ENCODE measurements around the gene LENG9.

The LENG9 gene

DNA sequence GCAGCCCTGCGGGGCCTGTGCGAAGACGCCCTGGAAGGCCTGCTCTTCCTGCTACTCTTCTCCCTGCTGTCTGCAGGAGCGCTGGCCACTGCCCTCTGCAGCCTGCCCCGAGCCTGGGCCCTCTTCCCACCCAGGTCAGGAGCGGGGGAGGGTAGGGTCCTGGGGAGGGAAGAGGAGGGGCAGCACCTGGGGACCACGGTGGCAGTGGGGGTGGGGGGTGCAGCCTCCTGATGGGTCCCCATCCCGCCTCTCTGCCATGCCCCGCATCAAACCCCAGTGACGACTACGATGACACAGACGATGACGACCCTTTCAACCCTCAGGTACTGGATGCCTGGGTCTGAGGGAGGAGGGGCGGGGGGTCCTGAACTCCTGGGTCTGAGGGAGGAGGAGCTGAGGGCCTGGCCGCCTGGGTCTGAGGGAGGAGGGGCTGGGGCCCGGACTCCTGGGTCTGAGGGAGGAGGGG lies 28.0 kb downstream of the LENG9 start:
- no peak for DNase-seq

DNA sequence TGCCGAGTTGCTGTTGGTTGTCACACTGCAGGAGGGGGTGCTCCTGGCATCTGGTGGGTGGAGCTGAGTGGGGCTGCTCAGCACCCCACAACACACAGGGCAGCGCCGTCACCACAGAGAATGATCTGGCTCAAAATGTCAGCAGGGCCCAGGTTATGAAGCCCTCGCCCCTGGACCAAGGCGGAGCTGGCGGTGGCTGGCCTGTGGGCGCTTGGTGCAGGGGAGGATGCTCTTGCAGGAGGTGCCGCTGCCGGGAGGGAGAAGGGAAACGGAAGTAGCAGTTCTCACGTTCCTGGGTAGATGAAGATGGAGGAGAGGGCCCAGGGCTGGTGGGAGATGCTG lies 28.7 kb downstream of the LENG9 start:
- no peak for DNase-seq

DNA sequence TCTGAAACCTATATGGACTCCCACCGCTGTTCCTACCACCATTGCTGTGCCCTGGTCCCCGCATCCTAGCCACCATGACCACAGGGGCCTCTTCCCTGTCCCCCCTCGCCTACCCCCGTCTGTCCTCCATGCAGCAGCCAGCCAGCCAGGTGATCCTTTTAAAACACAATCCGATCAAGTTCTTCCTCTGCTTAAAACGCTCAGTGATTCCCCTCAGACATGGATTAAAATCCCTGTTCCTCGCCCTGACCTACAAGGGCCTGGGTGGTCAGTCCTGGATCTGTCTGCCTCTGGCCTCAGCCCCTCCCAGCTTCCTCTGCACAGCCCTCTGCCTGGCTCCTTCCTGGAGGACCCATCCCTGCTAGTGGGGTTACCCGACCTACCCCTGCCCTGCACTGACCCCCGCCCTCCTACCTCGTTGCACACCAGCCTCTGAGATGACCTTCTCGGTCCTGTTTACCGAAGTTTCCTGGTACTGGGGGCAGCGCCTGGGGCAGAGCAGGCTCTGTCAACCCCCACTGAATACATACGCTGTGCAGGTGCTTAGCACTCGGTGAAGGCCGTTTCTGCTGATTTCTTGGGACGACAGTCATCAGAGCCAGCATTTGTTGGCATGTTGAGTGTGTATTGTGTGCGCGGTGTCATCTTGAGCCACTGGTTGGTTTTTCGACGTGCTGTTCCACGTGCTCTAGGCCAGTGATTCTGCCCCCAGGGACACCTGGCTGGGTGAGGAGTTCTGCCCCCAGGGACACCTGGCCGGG lies 29.3 kb downstream of the LENG9 start:
- DNase-seq = no peak

DNA sequence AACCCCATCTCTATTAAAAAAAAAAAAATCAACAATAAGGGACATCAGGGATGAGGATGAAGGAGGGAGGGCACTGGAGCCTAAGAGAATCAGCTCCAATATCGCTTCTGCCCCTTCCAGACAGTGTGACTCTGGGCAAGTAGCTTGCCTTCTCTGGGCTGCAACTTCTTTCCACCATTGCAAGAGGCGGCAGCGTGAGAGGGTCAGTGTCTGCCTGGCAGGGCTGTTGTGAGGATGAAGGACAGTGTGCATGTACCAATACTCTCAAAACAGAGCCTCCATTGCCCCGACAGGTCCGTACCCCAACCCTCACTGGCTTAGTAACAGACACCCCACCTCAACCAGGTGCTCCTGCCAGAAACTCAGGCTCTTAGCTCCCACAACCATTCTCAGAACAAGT lies 29.9 kb downstream of the LENG9 start:
- DNase-seq = no peak

DNA sequence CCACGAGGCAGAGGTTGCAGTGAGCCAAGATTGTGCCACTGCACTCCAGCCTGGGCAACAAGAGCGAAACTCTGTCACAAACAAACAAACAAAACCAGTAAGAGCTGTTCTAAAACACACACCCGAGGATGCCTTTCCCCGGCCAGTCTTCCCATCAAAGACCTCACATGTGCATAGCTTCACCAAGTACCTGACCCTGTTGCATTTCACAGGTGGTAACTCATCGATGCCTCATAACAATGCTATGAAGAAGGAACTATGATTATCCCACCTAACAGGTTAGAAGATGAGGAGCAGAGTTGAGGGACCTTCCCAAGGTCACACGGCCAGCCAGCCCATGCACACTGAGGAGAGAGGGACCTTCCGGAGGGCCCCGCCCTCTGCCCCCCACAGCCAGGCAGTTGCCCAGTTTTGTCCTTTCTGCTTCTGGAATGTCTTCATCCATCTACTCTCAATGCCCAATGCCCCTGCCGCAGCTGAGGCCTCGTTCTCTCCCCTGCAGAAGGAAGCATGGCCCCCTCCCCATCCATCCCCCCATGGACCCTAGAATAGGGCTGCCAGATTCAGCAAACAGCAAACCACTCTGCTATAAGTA lies 31.3 kb downstream of the LENG9 start:
- no peak for DNase-seq

DNA sequence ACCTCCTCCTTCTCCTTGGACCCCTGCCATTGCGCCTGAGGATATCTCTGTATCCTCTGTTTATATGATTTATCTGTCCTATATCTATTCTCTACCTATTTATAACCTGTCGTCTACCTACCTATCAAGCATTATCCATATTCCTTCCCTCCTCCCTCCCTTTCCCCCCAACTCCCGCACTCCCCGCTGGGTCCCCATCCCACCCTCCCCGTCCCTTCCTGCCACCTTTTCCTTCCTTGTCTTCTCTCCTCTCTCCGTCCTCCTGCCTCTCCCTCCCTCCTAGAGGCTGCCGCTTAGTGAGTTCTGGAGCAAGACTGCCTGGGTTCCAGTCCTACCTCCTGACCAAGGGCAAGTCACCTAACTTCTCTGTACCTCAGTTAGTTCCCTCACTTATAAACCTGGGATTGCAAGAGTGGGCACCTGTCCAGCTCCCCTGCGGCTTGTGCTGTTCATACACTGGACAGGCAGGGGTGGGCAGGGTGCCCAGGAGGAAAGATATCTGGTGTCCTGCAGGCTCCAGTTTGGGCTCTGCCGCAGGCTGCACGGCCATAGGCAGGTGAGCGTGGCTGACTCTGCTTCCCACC lies 32.2 kb downstream of the LENG9 start:
- DNase-seq = no peak

DNA sequence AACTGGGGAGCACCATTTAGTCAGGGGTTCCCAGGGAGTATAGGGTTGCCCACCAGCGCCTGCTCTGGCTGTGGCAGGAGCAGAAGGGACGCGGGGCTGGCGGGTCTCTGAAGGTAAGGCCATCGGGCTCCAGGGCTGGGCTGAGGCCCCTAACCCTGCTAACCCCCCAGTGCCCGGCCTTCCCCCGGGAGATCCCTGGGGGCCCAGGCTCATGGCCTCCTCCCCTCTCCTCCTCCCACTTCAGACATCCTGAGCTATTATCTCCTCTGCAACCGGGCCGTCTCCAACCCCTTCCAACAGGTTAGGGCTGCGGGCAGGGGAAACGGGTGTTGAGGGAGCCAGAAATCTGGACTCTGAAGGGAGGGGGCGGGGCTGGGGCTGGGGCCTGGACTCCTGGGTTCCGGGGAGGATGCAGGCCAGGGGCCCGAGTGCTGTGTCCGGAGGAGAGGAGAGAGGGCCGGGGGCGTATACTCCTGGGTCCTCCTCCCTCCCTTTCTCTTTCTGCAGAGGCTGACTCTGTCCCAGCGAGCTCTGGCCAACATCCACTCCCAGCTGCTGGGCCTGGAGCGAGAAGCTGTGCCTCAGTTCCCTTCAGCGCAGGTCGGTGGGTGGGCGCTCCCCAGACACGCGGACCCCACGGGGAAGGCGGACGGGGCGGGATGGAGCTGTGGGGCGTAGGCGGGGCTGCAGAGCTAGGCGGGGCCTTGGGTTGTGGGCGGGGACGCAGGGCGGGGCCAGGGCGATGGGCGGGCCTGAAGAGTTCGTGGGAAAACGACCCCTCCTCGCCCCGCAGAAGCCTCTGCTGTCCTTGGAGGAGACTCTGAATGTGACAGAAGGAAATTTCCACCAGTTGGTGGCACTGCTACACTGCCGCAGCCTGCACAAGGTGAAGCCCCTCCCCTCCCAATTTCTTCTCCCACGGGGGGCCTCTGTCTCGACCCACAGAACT lies 33.0 kb downstream of the LENG9 start:
- DNase-seq = peak; percentile 74

DNA sequence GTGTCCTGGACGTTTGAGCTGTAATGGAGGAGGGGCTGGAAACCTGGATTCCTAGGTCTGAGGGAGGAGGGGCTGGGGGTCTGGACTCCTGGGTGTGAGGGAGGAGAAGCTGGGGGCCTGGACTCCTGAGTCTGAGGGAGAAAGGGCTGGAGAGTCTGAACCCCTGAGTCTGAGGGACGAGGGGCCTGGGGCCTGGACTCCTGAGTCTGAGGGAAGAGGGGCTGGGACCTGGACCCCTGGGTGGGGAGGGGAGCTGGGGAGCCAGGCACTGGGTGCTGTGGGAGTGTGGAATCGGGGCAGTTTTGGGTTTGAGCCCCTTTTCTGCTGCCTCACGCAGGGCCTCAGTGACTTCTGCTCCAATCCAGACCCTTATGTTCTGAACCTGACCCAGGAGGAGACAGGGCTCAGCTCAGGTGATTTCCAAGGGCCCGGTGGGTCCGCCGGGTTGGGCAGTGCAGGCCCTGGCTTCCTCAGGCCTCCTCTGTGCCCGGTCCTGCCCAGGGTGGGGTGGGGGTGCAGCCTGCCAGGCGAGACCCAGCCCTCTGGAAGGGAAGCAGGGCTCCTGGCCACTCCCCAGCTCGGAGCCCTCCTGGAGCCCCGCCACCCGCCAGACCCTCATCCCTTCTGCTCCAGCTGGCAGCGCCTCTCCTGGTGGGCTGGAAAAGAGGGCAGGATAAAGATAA lies 33.9 kb downstream of the LENG9 start:
- DNase-seq = no peak

DNA sequence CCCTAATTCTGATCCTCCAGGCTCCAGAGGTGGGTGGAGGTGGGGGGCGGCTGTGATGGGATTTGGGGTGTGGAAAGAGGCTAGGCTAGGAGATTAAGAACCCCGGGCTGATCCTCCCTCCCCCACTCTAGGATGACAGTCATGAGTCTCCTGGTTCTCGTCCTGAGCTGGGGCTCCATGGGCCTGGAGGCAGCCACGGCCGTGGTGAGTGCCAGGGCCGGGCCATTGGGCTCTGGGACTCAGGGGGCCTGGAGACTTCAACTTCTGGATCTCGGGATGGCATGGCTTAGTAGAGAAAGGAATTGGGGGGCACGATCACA lies 34.4 kb downstream of the LENG9 start:
- DNase-seq = no peak

DNA sequence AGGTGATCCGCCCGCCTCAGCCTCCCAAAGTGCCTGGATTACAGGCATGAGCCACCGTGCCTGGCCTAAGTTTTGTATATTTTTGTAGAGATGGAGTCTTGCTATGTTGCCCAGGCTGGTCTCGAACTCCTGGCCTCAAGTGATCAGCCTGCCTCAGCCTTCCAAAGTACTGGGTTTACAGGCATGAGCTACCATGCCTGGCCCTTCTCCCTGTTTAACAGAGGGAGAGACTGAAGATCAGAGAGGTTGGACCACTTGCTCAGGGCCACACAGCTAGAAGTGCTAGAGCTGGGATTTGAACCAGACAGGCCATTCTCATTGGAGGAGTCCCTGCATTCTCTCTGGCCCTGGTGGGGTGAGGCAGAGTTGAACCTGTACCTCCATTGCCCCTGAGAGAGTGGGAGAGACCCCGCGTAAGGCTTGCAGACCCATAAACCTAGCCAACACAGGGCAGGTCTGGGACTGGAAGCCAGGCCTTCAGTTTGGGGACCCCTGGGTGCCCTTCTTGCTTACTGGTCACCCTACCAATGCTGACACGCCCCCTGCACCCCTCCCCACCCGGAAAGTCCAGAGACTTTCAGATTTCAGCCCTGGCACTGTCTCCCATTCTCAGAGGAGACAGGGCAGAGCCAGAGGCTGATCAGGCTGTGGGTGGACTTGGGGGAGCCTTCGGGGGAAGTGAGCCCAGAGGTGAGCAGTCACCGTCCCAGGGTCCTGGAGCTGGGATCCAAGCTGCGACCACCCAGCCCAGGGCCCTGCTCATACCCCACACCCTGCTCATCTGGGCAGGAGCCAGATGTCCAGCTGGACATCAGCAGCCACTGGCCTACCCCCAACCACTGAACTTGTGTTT lies 35.0 kb downstream of the LENG9 start:
- DNase-seq = no peak

DNA sequence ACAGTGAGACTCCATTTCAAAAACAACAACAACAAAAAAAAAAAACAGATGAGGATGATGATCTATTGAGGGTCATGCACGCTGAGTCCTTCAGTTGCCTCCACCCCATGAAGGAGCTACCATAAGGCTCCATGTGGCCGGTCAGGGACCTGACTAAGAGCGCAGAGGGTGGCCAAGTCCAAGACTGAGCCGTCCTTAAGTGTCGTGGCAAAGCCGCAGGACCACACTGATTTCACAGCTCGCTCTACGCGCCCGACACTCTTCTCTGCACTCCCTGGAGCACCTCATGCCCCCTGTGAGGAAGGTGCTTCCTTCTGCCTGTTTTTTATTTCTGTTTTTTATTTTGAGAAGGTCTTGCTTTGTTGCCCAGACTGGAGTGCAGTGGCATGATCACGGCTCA lies 36.0 kb downstream of the LENG9 start:
- DNase-seq = no peak

DNA sequence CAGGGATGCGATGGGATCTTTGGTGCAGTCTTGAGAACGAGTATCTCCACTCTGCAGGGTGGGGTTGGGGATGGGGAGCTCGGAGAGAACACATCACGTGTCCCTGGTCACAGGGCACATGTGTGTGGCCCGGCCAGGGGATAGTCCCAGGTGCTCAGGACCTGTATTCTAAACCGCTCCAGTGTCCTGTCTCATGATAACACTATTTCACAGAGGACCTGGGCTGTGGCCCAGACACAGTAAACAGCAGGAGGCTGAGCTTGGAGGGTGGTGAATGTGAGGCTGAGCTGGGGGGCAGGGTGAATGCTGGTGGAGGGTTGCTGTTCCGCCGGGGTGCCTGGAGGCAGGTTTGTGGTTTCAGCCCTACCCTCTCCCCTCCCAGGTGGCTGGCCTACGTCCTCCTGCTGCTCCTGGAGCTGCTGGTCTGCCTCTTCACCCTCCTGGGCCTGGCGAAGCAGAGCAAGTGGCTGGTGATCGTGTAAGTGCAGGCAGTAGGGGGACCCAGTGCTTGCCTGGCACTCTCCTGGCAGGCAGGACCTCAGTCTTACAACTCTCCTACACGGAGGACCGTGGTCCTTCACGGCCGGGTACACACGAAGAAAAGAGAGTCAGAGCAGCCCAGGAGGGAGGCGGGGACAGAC lies 37.2 kb downstream of the LENG9 start:
- DNase-seq = no peak

DNA sequence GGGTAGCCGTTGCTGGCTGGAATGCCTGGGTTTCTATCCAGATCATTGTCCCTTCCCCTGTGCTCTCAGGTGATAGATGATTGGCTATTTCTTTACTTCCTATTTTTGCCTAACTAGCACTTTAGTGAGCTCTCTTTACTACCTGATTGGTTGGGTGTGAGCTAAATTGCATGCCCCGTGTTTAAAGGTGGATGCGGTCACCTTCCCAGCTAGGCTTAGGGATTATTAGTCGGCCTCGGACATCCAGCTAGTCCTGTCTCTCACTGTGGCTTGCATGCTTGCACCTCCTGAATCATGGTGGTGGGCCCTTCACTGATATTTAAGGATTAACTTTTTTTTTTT lies 38.2 kb downstream of the LENG9 start:
- DNase-seq = no peak

DNA sequence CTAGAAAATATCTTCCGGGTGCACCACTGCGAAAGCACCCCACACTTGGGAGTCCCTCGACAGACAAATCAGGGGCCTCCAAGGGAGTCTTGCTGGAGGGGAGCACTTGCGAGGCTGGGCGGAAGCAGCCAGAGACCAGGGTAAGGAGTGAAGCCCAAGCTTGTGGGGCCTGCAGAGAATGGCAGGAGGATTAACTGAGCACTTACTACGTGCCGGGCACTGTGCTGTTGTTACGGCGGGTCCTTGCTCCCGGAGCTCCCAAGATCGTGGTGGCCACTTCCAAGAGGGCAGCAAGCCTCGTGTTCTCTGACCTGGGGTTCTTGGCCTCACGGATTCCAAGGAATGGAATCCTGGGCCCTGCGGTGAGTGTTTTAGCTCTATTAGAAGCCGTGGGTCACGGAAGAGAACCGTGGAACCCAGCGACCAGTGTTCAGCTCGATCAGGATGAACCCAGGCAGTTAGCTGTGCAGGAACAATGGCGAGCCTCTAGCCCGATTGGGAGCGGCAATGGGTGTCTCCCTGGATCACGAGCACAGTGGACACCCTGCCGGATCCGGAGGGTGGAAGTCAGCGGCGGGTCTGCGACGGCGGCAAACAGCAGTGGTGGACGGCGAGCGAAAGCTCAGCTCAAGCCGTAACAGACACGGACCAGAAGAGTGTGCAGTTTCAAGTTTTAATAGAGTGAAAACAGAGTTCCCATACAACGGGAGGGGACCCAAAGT lies 38.8 kb downstream of the LENG9 start:
- no peak for DNase-seq

DNA sequence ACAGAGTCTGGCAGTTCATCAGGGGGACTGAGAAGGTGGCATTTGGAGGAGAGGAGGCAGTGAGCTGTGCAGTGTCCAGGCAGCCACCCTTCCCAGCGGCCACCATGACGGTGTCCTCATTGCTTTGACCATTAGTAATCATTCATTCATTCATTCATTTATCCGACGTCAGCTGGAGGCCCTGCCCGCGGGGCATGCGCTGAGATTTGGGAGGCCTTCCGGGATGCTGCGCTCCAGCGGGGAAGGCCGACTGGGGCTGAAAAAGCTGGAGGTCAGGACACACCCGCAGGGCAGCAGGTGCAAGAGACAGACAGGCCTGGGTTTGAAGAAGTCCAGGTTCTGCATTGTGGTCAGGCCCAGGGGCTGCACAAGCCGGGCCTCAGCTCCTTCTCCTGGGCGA lies 39.4 kb downstream of the LENG9 start:
- no peak for DNase-seq

DNA sequence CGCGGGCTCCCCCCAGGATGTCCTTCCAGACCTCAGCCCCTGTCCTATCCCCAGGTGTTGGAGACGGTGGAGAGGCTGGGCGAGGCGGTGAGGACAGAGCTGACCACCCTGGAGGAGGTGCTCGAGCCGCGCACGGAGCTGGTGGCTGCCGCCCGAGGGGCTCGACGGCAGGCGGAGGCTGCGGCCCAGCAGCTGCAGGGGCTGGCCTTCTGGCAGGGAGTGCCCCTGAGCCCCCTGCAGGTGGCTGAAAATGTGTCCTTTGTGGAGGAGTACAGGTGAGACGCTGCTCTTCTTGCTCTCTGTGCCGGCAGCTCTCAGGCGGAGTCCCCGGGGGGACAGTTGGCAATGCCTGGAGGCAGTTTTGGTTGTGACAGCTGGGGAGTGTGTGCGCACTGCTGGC lies 41.4 kb downstream of the LENG9 start:
- DNase-seq = no peak

DNA sequence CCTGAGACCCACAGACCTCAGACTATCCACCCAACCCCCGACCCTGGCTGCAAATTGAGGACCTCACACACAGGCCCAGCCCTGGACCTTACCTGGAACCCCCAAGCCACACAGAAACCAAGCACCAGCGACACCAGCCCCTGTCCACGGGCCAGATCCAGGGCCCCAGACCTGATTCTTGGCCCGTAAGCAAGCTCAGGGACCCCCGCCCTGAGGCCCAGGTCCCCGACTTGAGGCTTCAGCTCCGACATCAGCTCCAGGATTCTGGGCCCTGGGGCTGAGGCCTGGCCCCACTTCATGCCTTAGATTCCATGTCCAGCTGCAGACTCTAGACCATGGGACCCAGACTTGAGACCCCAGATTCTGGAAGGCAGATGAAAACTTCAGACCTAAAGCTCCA lies 42.1 kb downstream of the LENG9 start:
- no peak for DNase-seq

DNA sequence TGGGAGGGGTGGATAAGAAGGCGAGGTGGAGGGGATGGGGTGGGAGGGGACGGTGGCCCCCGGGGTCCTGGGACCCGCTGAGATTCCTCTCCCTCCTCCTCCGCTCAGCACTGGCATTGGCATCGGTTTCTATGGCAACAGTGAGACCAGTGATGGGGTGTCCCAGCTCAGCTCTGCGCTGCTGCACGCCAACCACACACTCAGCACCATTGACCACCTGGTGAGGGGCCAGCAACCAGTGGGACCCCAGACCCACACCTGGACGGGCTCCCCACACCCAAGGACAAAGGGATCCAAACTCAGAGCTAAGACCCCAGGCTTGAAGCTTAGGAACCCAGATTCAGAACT lies 42.4 kb downstream of the LENG9 start:
- DNase-seq = no peak

DNA sequence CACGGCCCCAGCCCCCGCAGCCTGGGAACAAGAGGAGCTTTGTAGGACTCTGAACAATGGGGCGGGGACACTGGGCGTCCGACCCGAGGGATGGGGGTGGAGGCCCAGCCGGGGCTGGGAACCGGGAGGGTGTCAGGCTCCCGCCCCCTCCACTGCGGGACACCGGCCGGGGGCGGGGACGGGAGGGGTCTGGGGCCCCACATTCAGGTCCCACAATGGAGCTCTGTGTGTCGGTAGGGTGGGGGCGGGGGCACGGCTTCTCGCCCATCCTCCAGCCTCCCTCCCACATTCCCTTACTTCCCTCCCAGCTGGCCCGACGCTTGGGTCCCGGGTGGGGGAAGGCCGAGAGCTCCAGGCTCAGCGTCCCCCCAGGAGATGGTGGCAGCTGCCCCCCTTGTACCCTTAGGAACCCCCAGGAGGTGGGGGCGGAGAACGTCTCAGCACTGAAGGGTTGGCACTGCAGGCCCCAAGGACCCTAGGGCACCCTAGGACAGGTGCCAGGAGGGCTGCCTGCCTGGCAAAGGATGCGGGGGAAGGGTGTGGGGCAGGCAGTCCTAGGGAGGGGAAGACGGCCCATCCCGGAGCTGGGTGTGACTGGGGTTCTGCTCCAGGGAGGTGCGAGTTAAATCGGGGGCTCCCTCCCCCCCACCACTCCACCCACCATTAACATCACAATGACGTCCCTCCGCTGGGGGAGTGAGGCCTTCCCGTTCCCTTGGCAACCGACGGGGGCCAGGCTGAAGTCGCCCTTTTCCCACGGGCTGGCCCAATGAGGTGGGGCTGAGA lies 43.0 kb downstream of the LENG9 start:
- DNase-seq = no peak

DNA sequence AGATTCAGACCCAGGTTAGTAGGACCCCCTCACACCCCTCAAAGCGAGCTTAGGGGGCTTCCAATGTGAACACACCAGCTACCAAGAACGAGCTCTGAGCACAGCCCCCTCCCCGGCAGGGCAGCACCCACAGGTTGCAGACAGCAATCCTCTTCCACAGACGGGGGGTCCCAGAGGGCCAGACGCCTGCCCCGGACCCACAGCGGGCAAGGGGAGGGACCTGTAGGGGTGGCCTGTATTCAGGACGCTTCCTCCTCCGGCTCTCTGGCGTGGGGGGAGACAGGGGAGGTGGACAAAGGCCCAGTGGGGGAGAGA lies 43.6 kb downstream of the LENG9 start:
- DNase-seq = no peak
